Measurements from ENCODE around the gene MBD3L3. TPM values are rescaled to one million over a fixed set of nuclear protein-coding genes. Genes with fewer than 3 reads are reported as not detected.
"Not testable (repeated sequence)": the region's sequence is repeated elsewhere in the genome, so short reads cannot be mapped to it uniquely, and the experiment has no call there.

The MBD3L3 gene
- total RNA-seq (2014; rRNA removed; shearing (Covaris generic)) (not detected in 2 replicates), polyA plus RNA-seq (2016; fragmentation: Nextera tagmentation; extraction: Ambion mirVana) (0.49 TPM in 1 of 2 replicates, not detected in the other)
- long read RNA-seq, result 0 reads

GRCh38 chr19:7058576-7058975, at the start of gene MBD3L3:
Gene MBD3L3, minus strand, starts transcription at chr19:7058676. Its CDS starts 71 bp downstream, at chr19:7058605.
- H3K4me2 ChIP-seq; H3K36me3 Mint-ChIP-seq (ENCODE audit: low read depth); H3K4me3 Mint-ChIP-seq: not testable (repeated sequence)

GRCh38 chr19:7106711-7107657, 48.5 kb upstream of the MBD3L3 start:
- Mint-ChIP-seq H3K36me3 (ENCODE audit: low read depth) (no peaks in the 10 kb centered on the region), H3K27ac (no peak overlapping the region), H3K27me3 (ENCODE audit: insufficient read depth, low read depth, poor library complexity) (peaks cover 2% of the 10 kb centered on the region), H3K9me3 (peaks cover 9% of the 10 kb centered on the region), H3K4me1 (peaks cover 4% of the 10 kb centered on the region; the same call in 1 of the 3 replicates), H3K4me3 (no peak overlapping the region)
- Histone ChIP-seq H3K4me2 (no peak overlapping the region), H3K27me3 (ENCODE audit: insufficient read depth) (no peaks in the 10 kb centered on the region), H3K36me3 (ENCODE audit: insufficient read depth) (no peaks in the 10 kb centered on the region), H3K79me2 (replicated peaks; ENCODE audit: insufficient read depth) (no peaks in the 10 kb centered on the region), H3K27ac (ENCODE audit: low read depth) (no peak overlapping the region), H3K4me1 (ENCODE audit: insufficient read depth) (0 out of 2 replicates have a peak, but pooled peaks cover 1% of the 10 kb centered on the region), H3K9me2 (ENCODE audit: insufficient read depth) (peaks cover 6% of the 10 kb centered on the region), H3F3A (replicated peaks; ENCODE audit: low read depth) (no peaks in the 10 kb centered on the region), H2AFZ (no peak overlapping the region), H3K4me3 (no peak overlapping the region), H4K20me1 (replicated peaks; ENCODE audit: insufficient read depth) (no peaks in the 10 kb centered on the region)
- ATAC-seq (no peak), DNase-seq (ENCODE audit: low spot score) (no peak)
- TF ChIP-seq CTCF (conservative IDR thresholded peaks at IDR 0.05; ENCODE audit: low read depth in 2 of 2) (no peak), ZNF114 (CRISPR knock-in tag; IDR thresholded peaks at IDR 0.05) (no peak), ETS1 (IDR thresholded peaks at IDR 0.05) (no peak), EZH2 (IDR thresholded peaks at IDR 0.05; ENCODE audit: low read depth, unreplicated experiment) (no peak), CREB1 (CRISPR knock-in tag; IDR thresholded peaks at IDR 0.05; ENCODE audit: low read depth) (no peak), ZNF462 (CRISPR knock-in tag; IDR thresholded peaks at IDR 0.05) (no peak), JUNB (IDR thresholded peaks at IDR 0.05; ENCODE audit: unreplicated experiment) (no peak), POLR2AphosphoS5 (IDR thresholded peaks at IDR 0.05; ENCODE audit: low read depth) (no peak), NANOG (IDR thresholded peaks at IDR 0.05; ENCODE audit: borderline replicate concordance) (no peak)

More at GRCh38 chr19:7058576-7058975, at the start of gene MBD3L3:
- H3K79me2 ChIP-seq (replicated peaks; ENCODE audit: insufficient read depth); DNase-seq (ENCODE audit: low spot score); H3K9me2 ChIP-seq (ENCODE audit: insufficient read depth); H3K27ac Mint-ChIP-seq; H3K27me3 ChIP-seq (ENCODE audit: insufficient read depth); H4K20me1 ChIP-seq (replicated peaks; ENCODE audit: insufficient read depth); H3K9me3 Mint-ChIP-seq; ATAC-seq; H3K4me1 ChIP-seq (ENCODE audit: insufficient read depth); H3K27ac ChIP-seq (ENCODE audit: low read depth); H3K36me3 ChIP-seq (ENCODE audit: insufficient read depth); H3K4me1 Mint-ChIP-seq; H3K27me3 Mint-ChIP-seq (ENCODE audit: insufficient read depth, low read depth, poor library complexity); H3K4me3 ChIP-seq; H2AFZ ChIP-seq; H3F3A ChIP-seq (replicated peaks; ENCODE audit: low read depth): not testable (repeated sequence)
